ENCODE data around the gene TMEM272. TPM values are rescaled to one million over a fixed set of nuclear protein-coding genes. Genes with fewer than 3 reads are reported as not detected.

Gene TMEM272
- total and polyA plus RNA-seq, 2 donors (not counting 3 experiments of a cell fraction or from before 2014, with no cell fraction given): not detected

GRCh38 chr13:51772781-51773180, 72.2 kb downstream of the TMEM272 start:
- H3K27me3 ChIP-seq (ENCODE audit: control insufficient read depth in 2 of 2, insufficient read depth in 2 of 2, low read length in 2 of 2): peaks cover 0 to 2% of the 10 kb centered on the region in 2 experiments
- no peak overlapping the region for H3K4me2 ChIP-seq (ENCODE audit: insufficient read depth, low read length)
- no peak overlapping the region for H2AFZ ChIP-seq (ENCODE audit: low read depth, low read length)
- H3K27ac ChIP-seq (ENCODE audit: insufficient read depth, low read depth, low read length): no peak overlapping the region
- H3K4me3 ChIP-seq (replicated peaks in 1 of 3; ENCODE audit: insufficient read depth in 1 of 3, low read depth in 1 of 3, low read length in 3 of 3): no peak overlapping the region
- no peaks in the 10 kb centered on the region for H4K20me1 ChIP-seq (replicated peaks; ENCODE audit: control insufficient read depth, extremely low read depth, insufficient read depth, low read length)
- H3K79me2 ChIP-seq (ENCODE audit: control insufficient read depth, insufficient read depth, low read length): no peaks in the 10 kb centered on the region
- POLR2A ChIA-PET: interaction anchor here (0.6 kb wide), 1 partner anchor 49 kb away, joined by 6 read pairs; no protein-coding TSS in a partner anchor
- FAIRE-seq (no peak), DNase-seq (ENCODE audit: low read depth, low spot score) (no peak)
- no peaks in the 10 kb centered on the region for H3K9me1 ChIP-seq (replicated peaks; ENCODE audit: control insufficient read depth, extremely low read depth, insufficient read depth, low read length)
- no TSS peak for BruUV-seq (replicated peaks)
- TF ChIP-seq MYC (IDR thresholded peaks at IDR 0.05; ENCODE audit: low read depth, low read length) (no peak), JUN (IDR thresholded peaks at IDR 0.05; ENCODE audit: borderline replicate concordance, insufficient read depth, insufficient read length, low read depth) (no peak), GATA2 (IDR thresholded peaks at IDR 0.05; ENCODE audit: insufficient read depth, insufficient read length, low read depth, low read length) (no peak)
- H3K4me1 ChIP-seq (ENCODE audit: control insufficient read depth, extremely low read depth, insufficient read depth, low read length): no peaks in the 10 kb centered on the region
- intact Hi-C loops (cut with micrococcal nuclease) (no loop called here), dilution Hi-C loops (cut with MboI; ENCODE audit: extremely low pct_ligation_motif_present, low sequenced_read_pairs) (no loop called here)
- no peaks in the 10 kb centered on the region for H3K36me3 ChIP-seq (ENCODE audit: control insufficient read depth in 2 of 2, extremely low read depth in 1 of 2, insufficient read depth in 2 of 2, low read length in 2 of 2)
- H3K9me3 ChIP-seq (replicated peaks; ENCODE audit: control insufficient read depth, insufficient read depth, low read length): no peaks in the 10 kb centered on the region
- CTCF ChIA-PET: interaction anchor here (1.1 kb wide), 1 partner anchor 8 kb away, joined by 6 read pairs; no protein-coding TSS in a partner anchor
- no peak overlapping the region for H3K9ac ChIP-seq (replicated peaks; ENCODE audit: extremely low read depth, insufficient read depth, low read length)

GRCh38 chr13:51772105-51772455, 72.9 kb downstream of the TMEM272 start:
- peaks cover 0 to 2% of the 10 kb centered on the region in 2 experiments for H3K27me3 ChIP-seq (ENCODE audit: control insufficient read depth in 2 of 2, insufficient read depth in 2 of 2, low read length in 2 of 2)
- no peaks in the 10 kb centered on the region for H4K20me1 ChIP-seq (replicated peaks; ENCODE audit: control insufficient read depth, extremely low read depth, insufficient read depth, low read length)
- no peak overlapping the region for H2AFZ ChIP-seq (ENCODE audit: low read depth, low read length)
- H3K9me1 ChIP-seq (replicated peaks; ENCODE audit: control insufficient read depth, extremely low read depth, insufficient read depth, low read length): no peaks in the 10 kb centered on the region
- no peak for DNase-seq (ENCODE audit: low read depth, low spot score)
- H3K36me3 ChIP-seq (ENCODE audit: control insufficient read depth in 2 of 2, extremely low read depth in 1 of 2, insufficient read depth in 2 of 2, low read length in 2 of 2): no peaks in the 10 kb centered on the region
- intact Hi-C loops (cut with micrococcal nuclease): no loop called here
- no peaks in the 10 kb centered on the region for H3K4me1 ChIP-seq (ENCODE audit: control insufficient read depth, extremely low read depth, insufficient read depth, low read length)
- no peaks in the 10 kb centered on the region for H3K79me2 ChIP-seq (ENCODE audit: control insufficient read depth, insufficient read depth, low read length)
- ChIA-PET POLR2A (no interaction called here), CTCF (interaction anchor here (1.1 kb wide), 1 partner anchor 9 kb away, joined by 6 read pairs; no protein-coding TSS in a partner anchor)
- H3K4me3 ChIP-seq (replicated peaks in 1 of 3; ENCODE audit: insufficient read depth in 1 of 3, low read depth in 1 of 3, low read length in 3 of 3): no peak overlapping the region
- TF ChIP-seq JUN (IDR thresholded peaks at IDR 0.05; ENCODE audit: borderline replicate concordance, insufficient read depth, insufficient read length, low read depth): no peak
- H3K4me2 ChIP-seq (ENCODE audit: insufficient read depth, low read length): no peak overlapping the region
- H3K9me3 ChIP-seq (replicated peaks; ENCODE audit: control insufficient read depth, insufficient read depth, low read length): no peaks in the 10 kb centered on the region
- no peak overlapping the region for H3K9ac ChIP-seq (replicated peaks; ENCODE audit: extremely low read depth, insufficient read depth, low read length)
- dilution Hi-C loops (cut with MboI; ENCODE audit: extremely low pct_ligation_motif_present, low sequenced_read_pairs): no loop called here
- no peak overlapping the region for H3K27ac ChIP-seq (ENCODE audit: insufficient read depth, low read depth, low read length)
- BruUV-seq (replicated peaks): no TSS peak
- FAIRE-seq: no peak

Data from endothelial cell of umbilical vein (primary cell).